ENCODE results near the gene COMMD4.
"Not testable (repeated sequence)": the region's sequence is repeated elsewhere in the genome, so short reads cannot be mapped to it uniquely, and the experiment has no call there.

The COMMD4 gene

DNA sequence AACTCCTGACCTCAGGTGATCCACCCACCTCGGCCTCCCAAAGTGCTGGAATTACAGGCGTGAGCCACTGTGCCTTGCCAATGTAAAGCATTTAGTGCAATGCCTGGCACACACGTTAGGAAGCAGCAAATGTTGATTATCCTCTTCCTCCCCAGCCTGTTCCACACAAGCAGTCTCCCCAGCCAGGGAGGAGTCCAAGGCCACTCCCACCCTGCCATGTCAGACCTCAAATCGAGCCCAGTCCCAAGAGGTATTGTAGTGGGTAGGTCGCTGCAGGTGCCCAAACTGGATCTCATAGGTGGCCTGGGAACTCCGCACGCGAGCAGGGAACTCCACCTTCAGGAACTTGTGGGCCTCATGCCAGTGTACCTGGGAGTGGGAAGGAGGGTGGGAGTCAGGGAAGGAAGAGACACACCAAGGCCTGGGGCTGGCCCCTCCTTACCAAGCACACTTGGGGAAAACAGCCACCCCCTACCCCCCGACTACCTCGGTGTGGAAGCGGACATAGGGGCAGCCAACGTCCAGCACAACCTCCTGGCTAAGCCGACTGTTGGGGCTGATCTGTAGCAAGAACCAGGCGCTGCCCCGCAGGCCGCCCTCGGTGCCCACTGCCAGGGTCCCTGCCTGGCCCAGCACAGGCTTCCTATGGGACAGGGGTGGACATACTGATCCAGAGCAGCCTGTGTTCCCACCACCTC is 22.3 kb downstream of the COMMD4 start:
- no peak for DNase-seq

DNA sequence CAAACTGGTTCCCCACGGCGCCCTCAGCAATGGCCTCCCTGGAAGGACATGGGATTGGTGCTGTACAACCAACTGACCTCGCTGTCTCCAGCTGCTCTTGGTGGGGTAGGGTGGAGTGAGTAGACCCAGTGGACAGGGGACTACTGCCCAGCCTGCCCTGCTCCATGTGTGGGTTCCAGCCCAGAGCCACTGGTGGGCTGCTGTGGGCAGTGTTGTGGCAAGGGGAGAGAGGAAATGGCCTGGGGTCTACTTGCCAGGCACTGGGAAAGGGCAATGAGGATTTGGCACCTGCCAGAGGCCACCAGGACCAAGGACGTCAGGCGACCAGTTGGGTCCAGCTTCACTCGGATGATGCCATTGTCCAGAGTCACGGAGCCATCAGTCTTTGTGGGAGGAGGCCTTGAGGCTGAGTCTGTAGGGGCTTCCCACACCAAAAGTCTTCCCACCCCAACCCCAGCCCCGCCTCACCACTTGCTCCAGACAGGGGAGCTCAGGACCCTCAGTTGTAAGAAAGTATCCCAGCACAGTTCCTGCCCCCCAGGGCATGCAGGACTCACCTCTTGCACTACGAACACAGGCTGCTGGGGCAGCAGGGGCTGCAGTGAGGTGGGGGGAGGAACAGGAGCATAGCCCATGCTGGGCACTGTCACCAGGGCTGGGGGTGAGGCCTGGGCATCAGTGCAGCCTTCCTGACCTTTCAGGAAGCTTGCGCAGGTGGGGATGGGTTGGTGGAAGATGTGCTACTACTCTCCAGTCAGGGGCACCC is 23.1 kb downstream of the COMMD4 start:
- no peak for DNase-seq

DNA sequence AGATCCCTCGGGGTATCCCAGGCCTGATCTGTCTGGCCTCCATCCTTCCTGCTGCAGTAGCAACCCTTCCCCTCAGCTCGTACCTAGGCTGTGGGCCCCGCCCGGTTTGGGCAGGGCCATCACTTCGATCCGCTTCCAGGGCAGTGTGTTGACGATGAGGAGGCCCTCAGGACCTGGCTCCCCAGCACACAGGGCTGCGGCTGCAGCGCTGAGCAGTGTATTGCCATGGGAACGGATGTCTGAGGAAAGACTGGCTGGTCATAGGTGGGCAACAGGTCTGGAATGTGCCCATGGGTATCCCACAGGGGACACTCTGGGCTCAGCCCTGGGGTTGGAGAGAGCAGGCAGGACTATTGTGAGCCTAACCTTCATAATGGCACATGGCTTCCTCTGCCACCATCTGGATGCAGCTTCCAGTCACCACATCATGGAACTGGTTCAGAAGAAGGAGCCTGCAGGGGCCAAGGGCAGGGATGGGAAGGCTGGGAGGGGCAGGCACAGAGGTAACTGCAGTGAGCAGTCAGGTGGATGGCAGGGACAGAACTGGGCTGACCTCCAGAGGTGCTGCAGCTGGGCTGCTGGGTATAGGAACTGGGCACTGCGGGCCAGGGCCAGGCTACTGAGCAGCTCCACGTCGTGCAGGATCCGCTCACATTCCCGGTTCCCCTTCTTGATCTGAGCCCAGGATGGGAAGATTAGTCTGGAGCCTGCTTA is 23.8 kb downstream of the COMMD4 start:
- no peak for DNase-seq

DNA sequence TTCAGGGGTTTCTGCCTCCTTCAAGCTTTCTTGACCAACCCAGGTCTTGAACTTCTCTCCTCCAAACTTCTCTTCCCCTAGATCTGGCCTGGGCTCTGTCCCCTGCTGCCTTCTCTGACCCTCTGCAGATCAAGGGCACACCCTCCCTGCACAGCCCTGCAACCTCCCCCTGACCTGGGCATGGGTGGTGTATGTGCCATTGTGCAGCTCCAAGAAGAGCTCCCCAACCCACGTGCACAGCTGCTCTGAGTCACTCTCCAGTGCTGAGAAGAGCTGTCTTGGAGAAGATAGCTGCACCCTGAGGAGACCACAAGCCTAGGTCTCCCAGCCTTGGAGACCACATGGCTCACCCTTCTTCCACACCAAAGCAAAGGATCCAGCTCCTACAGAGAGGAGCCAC is 24.5 kb downstream of the COMMD4 start:
- no peak for DNase-seq

DNA sequence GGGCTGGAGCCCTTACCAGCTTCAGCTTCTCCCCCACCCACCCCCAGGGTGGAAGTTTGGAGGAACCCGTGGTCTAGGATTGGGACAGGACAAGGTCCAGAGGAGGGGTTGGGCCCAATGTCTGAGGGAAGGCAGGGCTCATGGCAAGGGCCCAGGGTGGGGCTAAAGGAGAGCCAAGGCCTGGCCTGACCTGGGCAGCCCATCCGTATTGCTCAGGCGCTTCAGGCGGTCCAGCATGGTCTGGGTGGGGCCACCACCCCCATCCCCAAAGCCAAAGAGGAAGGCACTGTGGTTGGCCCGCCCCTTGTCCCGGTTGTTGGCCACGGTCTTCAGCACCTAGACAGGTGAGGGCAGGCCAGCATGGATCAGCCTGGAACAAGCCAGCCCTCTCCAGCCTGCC is 25.0 kb downstream of the COMMD4 start:
- DNase-seq = no peak

DNA sequence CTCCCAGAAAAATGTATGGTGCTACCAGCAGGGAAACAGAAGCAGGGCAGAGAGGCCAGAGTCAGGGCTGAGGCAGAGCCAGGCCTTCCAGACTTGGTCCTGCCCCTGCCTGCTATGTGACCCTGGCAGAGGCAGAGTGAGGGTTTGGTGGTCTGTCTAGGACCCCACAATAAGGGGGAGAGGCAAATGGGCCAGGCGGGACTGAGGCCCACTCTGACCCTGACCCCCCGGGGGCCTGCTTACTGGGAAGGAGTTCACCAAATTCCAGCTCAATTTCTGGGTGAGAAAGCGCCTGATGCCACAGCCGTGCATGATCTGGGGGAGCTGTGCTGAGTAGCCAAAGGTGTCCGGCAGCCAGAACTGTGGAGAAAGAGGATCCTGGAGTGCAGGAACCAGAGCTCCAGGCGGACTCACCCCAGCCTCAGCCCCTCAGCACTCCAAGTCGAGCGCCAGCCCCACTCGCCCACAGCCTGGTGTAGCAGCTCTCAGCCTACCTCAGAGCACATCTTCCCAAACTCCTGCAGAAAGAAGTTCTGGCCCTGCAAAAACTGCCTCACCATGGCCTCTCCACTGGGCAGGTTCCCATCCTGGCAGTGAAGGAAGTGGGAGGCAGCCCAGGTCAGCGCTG is 25.6 kb downstream of the COMMD4 start:
- DNase-seq = no peak

DNA sequence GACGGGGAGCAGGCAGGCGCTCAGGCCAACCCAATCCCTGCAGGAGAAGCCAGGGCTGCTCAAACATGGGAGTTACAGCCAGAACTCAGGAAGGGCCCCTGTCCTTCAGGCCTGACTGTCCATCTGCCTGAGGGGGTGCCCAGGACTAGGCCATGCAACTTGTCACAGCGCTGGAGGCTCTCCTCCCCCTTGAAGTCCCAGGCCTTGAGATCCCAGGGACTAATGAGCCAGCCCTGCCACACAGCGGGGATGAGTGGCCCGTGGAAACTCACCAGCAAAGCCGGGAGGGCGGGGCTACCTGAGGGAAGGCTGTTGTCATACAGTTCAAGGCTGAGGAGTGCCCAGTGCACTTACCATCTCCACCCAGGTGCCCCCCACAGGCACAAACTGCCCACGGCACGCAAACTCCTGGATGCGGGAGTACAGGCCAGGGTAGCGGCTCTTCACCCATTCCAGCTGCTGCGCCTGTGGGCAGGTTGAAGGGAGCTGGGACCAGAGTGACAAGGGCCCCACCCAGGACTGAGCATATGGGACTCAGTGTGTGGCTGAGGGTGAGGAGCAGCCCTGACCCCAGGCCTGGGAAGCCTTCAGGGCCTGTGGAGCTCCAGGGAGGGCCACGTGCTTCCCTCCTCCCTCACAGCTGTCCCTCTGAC is 26.3 kb downstream of the COMMD4 start:
- no peak for DNase-seq

DNA sequence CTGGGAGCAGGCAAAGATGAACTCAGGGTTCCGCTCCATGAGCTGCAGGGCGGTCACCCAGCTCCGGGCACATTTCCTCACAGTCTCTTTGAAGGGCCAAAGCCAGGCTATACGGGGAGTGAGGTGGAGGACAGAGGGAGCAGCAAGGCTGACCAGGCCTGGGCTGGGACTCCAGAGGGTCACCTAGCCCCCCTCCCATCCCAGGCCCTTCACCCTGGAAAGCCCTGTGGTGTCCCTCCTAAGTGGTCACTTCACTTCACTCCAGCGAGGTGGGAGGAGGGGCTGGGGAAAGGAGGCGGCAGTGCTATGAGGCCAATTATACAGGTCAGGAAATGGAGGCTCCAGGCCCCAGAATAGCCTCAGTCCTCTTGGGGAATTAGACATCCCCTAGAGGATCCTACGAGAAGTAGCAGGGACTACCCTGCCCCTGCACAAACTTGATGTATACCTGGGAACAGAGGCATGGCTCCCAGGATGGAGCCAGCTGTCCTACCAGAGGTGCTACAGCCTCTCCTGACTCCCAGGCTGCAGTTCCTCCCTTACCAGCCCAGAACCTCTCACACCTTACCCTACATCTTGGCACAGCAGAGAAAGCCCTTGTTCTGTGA is 26.9 kb downstream of the COMMD4 start:
- no peak for DNase-seq

DNA sequence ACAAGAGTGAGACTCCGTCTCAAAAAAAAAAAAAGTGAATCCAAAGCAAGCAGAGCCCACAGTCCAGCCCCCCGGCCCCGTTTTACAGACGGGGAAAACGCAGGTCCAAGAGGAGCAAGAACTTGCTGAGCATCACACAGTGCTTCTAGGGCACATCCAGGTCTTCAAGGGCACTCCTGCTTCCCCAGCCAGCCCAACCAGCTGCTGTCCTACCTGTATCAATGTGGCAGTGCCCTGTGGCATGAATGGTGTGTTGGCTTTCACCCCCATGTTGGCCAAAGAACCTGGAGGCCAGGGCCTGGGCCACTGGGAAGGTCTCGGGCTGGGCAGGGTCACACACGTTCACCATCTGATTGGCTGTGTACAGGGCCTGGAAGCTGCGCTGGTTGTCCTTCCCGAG is 27.9 kb downstream of the COMMD4 start:
- DNase-seq = no peak

DNA sequence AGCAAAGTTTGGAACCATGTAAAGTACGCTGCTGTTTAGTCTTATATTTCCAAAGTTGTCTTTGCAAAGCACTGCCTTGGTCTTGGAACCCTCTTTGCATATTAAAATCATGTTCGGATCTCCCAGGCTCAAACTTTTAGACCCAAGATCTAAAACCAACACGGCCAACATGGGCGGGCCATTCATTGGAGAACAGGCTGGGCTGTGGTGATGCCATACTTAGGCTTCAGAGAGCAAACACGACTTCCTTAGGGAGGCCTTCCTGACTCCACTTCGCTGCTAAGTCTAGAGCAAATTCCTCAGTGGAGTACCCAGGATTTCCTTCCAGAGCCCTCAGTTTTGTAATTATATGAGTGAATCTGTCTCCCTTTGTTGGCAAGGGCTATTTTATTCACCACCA is 29.0 kb downstream of the COMMD4 start:
- no peak for DNase-seq

DNA sequence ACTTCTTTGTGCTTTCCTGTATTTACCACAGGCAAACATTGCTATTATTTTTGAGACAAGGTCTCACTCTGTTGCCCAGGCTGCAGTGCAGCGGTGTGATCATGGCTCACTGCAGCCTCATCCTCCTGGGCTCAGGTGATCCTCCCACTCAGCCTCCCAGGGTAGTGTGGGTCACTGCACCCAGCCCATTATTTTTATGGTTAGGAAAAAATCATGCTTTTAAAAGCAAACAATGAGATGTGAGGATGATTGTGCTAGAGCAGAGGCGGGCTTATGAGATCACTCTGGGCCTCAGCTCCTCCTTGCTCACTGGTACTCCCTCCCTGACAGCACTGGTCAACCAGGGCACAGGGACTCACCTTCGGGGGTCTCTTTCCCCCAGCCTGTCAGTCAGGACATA is 30.3 kb downstream of the COMMD4 start:
- DNase-seq = no peak

DNA sequence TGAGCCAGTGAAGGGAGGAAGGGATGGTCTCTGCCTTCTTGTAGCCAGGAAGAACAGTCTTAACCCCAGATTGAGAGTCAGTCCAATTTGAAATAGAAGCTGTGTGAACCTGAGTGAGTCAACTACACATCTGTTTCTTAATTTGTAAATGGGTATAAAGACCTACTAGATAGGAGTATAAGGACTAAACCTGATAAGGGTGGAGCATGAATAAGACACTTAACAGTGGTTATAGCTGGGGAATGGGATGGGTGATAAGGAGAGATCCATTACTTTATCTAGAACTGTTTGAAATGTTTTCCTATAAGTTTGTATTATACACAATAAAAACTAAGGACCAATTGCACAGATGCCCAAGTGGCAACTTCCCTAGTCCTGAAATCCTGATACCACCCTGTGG is 31.1 kb downstream of the COMMD4 start:
- DNase-seq = no peak

DNA sequence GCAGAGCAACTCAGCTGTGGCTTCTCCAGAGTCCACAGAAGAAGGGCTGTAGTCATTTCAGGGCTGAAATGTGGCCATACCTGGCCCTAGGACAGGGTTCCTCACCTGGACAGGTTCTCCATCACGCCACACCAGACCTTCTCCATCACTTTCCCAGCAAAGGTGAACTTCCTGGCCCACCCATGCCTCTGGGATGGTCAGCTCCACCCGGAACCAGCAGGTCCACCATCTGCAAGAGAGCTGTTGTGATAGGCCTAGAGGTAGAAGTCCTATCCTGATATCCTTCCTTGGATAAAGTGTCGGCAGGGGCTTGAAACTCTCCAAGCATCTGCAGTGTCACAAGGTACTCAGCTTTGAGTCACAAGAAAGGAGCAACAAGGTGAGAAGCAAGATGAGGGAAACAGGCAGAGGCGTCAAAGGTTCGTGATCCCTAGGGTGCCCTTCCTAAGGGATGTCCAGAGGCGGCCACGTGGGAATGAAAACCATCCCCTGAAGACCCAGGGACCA is 31.6 kb downstream of the COMMD4 start:
- no peak for DNase-seq

DNA sequence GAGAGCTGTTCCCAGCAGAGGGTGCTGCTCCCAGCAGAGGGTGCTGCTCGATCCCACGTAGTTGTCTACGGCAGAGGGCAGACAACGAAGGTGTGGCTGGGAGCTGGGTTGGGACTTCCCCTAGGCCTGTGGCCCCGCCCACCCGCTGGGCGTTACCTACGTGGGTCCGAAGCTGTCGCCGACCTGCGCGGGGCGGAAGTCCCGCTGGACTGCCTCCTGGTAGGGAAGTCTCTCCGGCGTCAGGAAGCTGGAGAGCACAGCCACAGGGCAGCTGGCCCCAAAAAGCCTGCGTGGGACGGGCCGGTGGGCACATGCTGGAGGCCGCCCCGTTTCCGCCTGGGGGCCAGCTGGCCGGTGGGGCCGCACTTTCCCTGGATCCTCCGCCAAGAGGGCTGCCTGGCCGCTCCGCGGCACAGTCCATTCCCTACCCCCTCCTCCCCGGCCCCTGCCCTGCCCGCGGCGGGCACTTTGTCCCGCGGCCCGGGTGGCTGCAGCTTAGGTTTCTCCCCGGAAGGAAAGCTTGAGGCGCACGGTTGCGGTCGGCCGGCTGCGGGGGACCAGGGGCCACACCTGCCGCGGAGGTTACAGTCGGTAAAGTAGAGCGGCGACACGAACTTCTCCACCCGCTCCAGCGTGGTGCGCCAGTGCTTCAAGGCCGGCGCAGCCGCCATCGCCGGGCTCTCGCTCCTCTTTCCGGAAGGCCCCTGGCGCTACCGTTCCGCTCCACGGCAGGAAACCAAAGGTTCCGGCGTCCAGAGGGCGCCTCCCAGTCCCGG is 32.2 kb downstream of the COMMD4 start, which contains the start of gene MAN2C1:
Gene MAN2C1, minus strand, starts transcription at position 695 of the 776 bp plus-strand sequence. Its CDS starts 24 bp downstream, at position 671.
- DNase-seq = peak; percentile 93

DNA sequence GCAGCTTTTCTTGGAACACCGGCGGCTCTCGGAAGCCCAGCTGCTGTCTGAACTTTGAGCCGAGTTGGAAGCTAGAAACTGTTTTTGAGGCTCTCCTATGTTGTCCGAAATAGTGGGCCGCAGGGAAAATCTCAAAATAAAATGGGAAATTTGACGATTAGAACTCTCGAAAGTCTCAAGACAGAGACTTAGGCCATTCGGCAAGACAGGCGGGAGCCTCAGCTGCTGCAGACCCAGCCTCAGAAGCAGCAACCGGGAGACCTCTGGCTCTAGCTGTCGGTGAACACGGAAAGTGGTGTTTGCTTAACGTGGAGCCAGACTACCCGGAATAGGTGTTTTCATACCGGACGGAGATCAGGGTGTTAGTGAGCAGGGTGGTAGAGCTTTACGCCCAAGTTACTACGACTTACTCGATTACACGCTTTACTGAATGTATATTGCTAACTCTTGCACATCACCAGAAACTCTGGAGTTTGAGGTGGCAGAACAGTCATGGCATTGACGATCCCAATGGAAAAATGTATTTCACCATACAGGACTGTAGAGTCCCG is 32.9 kb downstream of the COMMD4 start:
- no peak for DNase-seq

DNA sequence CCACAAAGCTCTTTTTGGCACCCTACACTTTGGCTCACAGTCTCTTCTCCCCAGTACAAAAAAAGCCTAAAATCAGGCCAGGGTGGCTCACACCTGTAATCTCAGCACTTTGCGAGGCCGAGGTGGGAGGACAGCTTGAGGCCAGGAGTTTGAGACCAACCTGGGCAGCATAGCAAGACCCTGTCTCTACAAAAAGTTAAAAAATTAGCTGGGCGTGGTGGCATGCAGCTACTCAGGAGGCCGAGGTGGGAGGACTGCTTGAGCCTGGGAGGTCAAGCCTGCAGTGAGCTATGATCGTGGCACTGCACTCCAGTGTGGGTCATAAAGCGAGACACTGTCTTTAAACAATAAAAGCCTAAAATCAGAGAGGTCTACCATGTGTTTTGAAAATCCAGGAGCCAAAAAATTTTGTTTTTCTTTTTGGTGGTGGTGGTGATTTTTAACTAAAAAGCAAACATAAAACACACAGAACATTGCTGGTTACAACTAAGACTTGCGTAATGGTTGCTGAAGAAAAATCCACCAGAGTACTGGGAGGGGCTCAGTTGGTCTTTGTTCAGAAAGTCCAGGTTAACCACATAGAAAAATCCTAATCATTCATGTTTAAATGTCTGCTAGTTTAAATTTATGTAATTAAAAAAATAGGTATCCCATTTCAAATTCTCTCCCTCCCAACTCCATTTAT is 34.2 kb downstream of the COMMD4 start:
- no peak for DNase-seq

DNA sequence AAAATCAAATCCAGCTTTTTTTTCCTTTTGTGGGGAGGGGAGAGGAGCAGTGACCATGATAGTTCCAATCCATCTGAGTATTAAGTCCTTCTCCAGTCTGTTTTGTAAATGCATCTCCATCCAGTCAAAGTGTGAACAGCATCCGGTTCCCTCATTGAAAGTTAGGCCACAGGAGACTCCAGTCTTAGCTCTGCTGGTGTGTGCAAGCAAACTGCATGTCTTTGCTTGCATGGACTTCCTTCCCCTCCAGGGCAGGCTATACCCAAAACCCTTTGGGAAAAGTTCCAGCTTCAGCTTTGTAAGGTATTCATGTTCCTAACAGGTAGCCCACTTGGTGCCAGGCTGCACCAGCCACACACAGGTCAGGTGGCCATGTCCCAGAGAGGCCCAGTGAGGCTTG is 35.6 kb downstream of the COMMD4 start:
- DNase-seq = no peak

DNA sequence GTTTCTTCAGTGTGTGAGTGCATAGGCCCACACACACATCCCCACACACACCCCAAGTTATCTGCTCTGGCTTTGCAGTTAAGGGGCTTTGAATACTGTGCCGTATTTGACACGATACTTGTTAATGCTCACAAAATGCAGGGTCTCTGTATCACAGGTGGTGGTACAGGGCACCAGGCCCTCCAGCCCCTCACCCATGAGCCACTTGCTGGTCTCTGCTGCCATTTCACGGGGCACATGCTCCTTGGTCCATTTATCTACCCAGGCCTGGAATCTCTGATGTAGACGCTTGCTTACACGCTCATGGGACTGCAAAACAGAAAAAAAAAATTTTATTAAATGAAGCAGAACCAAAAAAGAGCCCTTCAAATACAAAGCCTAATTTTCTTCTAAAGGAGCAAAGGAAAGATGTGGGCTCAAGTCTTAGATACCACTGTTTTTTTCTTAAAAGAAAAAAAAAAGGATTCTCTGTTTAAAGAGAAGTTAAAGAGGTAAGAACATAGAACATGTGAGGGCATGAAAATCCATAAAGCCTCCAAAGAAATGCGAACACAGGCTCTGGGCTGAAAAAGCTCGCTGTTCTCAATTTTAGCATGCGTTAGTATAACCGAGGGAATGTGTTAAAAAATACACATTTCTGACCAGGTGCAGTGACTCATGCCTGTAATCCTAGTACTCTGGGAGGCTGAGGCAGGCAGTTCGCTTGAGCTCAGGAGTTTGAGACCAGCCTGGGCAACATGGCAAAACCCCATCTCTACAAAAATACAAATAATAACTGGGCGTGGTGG is 36.2 kb downstream of the COMMD4 start:
- DNase-seq = no peak

DNA sequence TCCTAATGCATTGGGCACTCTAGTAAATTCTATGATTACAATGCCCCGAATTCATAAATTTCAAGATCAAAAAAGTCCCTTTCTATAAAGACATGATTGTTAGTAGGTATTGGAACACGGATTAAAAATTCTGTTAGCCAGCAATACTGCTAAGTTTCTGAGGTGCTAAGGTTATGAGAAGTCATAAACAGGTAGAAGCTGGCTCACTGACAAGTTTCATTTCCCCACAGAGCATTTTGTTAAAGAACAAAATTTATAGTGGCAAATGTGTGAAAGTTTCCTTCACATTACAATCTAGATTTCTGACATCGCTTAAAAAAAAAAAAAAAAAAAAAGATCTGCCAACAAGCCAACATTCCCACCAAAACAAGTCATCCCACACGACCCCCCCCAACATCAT is 44.9 kb downstream of the COMMD4 start:
- no peak for DNase-seq

DNA sequence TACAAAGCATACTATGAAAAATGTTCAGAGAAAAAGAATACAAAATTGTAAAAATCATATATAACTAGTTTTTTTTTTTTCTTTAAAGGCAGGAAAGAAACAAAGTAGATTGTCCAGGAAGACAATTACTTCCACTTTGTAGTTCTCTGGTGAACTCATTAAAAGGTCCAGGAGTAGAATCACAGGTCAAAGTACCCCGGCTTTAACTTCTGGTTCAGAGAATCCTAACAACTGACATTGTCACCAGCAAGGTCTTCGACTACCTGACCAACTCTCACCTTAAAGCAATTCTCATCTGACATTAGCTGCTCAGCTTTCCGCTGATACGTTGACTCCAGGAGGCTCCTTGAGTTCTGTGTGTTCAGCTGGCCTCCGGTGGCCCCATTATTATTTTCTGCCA is 48.1 kb downstream of the COMMD4 start:
- DNase-seq = not testable (repeated sequence)
